ENCODE data around the gene CPZ.

The CPZ gene

GRCh38 chr4:8557151-8558076, 35.2 kb upstream of the CPZ start:
- no peak for DNase-seq (ENCODE audit: low spot score)
- TF ChIP-seq CTCF (IDR thresholded peaks at IDR 0.05; ENCODE audit: extremely low read depth, missing control alignments): no peak

GRCh38 chr4:8558080-8558960, 34.2 kb upstream of the CPZ start:
- TF ChIP-seq CTCF (IDR thresholded peaks at IDR 0.05; ENCODE audit: extremely low read depth, missing control alignments): no peak
- no peak for DNase-seq (ENCODE audit: low spot score)

- DNase-seq (ENCODE audit: low spot score): no peak
- TF ChIP-seq CTCF (IDR thresholded peaks at IDR 0.05; ENCODE audit: extremely low read depth, missing control alignments): no peak
These were observed 33.6 kb upstream of the CPZ start for GRCh38 chr4:8559011-8559410.

GRCh38 chr4:8559524-8560264, 32.9 kb upstream of the CPZ start:
- no peak for DNase-seq (ENCODE audit: low spot score)
- no peak for TF ChIP-seq CTCF (IDR thresholded peaks at IDR 0.05; ENCODE audit: extremely low read depth, missing control alignments)

- no peak for TF ChIP-seq CTCF (IDR thresholded peaks at IDR 0.05; ENCODE audit: extremely low read depth, missing control alignments)
- DNase-seq (ENCODE audit: low spot score): no peak
These were observed 32.1 kb upstream of the CPZ start for GRCh38 chr4:8560265-8561047.

GRCh38 chr4:8564595-8564994, 28.0 kb upstream of the CPZ start:
- no peak for DNase-seq (ENCODE audit: low spot score)
- no peak for TF ChIP-seq CTCF (IDR thresholded peaks at IDR 0.05; ENCODE audit: extremely low read depth, missing control alignments)
